ENCODE measurements around the gene UGT2B17.

The UGT2B17 gene

GRCh38 chr4:68499021-68499420, 77.1 kb downstream of the UGT2B17 start:
- H3K4me3 ChIP-seq (ENCODE audit: low read depth, low read length) = no peak overlapping the region
- no peak for TF ChIP-seq CTCF (IDR thresholded peaks at IDR 0.05; ENCODE audit: low read depth, low read length)

GRCh38 chr4:68498413-68499007, 77.6 kb downstream of the UGT2B17 start:
- no peaks in the 10 kb centered on the region for H3K9me3 ChIP-seq
- H3K36me3 ChIP-seq = no peaks in the 10 kb centered on the region
- TF ChIP-seq CTCF (IDR thresholded peaks at IDR 0.05; ENCODE audit: low read depth, low read length) = peak; percentile 93
- H3K4me3 ChIP-seq (ENCODE audit: low read depth, low read length) = no peak overlapping the region
- H3K27me3 ChIP-seq = no peaks in the 10 kb centered on the region
- peak; percentile 59 for DNase-seq
- no peaks in the 10 kb centered on the region for H3K4me1 ChIP-seq

More at GRCh38 chr4:68499021-68499420, 77.1 kb downstream of the UGT2B17 start:
- H3K4me1 ChIP-seq = no peaks in the 10 kb centered on the region
- no peaks in the 10 kb centered on the region for H3K27me3 ChIP-seq
- H3K36me3 ChIP-seq = no peaks in the 10 kb centered on the region
- DNase-seq = no peak
- H3K9me3 ChIP-seq = no peaks in the 10 kb centered on the region

- Histone ChIP-seq H3K9me3 (no peaks in the 10 kb centered on the region), H3K36me3 (no peaks in the 10 kb centered on the region), H3K27me3 (no peaks in the 10 kb centered on the region), H3K4me3 (ENCODE audit: low read depth, low read length) (no peak overlapping the region), H3K4me1 (no peaks in the 10 kb centered on the region)
- no peak for DNase-seq
- no peak for TF ChIP-seq CTCF (IDR thresholded peaks at IDR 0.05; ENCODE audit: low read depth, low read length)
Measured at GRCh38 chr4:68494688-68495087, 81.4 kb downstream of the UGT2B17 start.

- no peaks in the 10 kb centered on the region for H3K27me3 ChIP-seq
- peak; percentile 9 for DNase-seq
- H3K36me3 ChIP-seq = no peaks in the 10 kb centered on the region
- no peak for TF ChIP-seq CTCF (IDR thresholded peaks at IDR 0.05; ENCODE audit: low read depth, low read length)
- H3K4me3 ChIP-seq (ENCODE audit: low read depth, low read length) = no peak overlapping the region
- H3K4me1 ChIP-seq = no peaks in the 10 kb centered on the region
- H3K9me3 ChIP-seq = no peaks in the 10 kb centered on the region
Measured at GRCh38 chr4:68490826-68491457, 85.2 kb downstream of the UGT2B17 start.

GRCh38 chr4:68489338-68489737, 86.8 kb downstream of the UGT2B17 start:
- no peaks in the 10 kb centered on the region for H3K36me3 ChIP-seq
- H3K4me3 ChIP-seq (ENCODE audit: low read depth, low read length) = no peak overlapping the region
- H3K27me3 ChIP-seq = no peaks in the 10 kb centered on the region
- TF ChIP-seq CTCF (IDR thresholded peaks at IDR 0.05; ENCODE audit: low read depth, low read length) = no peak
- H3K9me3 ChIP-seq = no peaks in the 10 kb centered on the region
- no peak for DNase-seq
- no peaks in the 10 kb centered on the region for H3K4me1 ChIP-seq

Measured in BE2C (cell line).